ENCODE measurements around the gene ADCYAP1R1. TPM values are rescaled to one million over a fixed set of nuclear protein-coding genes. Genes with fewer than 3 reads are reported as not detected.

The ADCYAP1R1 gene
- total RNA-seq, 1 donor from 2014 or later: not detected

DNA sequence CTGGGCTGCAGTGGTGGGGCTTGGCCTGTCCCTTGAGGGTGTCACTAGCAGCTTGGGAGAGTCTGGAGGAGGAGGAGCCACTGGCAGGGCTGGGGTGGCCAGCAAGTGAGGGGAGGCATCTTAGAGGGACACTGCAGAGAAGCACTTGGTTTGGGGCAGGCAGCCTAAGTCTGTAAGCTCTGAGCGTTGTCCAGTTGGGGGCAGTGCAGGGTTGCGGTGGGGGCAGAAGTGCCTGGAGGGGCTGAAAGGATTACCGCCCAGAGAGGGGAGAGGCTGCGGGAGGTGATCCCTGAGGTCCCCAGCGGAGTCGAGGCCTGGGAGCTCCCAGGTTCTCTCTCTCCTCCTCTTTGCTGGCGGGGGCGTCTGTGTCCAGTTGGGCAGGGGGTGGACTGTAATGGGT, 7.4 kb downstream of the ADCYAP1R1 start:
- peaks cover 54% of the 10 kb centered on the region for H3K27me3 Mint-ChIP-seq
- peak; percentile 8 for TF ChIP-seq CTCF (IDR thresholded peaks at IDR 0.05; ENCODE audit: unreplicated experiment)
- H3K9me3 Mint-ChIP-seq (ENCODE audit: low read depth): no peaks in the 10 kb centered on the region
- H3K4me1 Mint-ChIP-seq (ENCODE audit: low read depth): no peaks in the 10 kb centered on the region
- no peak overlapping the region for H3K4me3 Mint-ChIP-seq (ENCODE audit: low read depth)
- no peaks in the 10 kb centered on the region for H3K36me3 Mint-ChIP-seq (ENCODE audit: insufficient read depth)
- DNase-seq (ENCODE audit: low spot score, unreplicated experiment): no peak
- H3K27ac Mint-ChIP-seq: no peak overlapping the region

DNA sequence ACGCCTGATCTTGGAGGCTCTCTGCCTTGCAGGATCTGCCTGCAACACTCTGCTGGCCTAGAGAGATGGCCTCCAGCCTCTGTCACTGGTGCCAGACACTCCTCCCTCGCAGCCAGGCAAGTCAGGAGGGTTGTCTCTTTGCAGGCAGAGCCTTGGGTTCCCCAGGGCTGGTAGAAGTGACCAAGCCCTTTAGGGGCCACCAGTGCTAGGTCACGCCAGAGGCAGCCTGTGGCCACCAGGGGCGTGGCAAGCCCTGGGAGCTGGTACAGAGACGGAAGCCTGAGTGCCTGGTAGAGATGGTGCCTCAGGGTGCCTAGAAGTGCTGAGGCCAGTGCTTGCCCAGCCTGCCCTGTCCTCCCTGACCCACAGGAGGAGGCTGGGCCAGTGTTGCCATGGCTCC, 9.1 kb downstream of the ADCYAP1R1 start:
- Mint-ChIP-seq H3K9me3 (ENCODE audit: low read depth) (no peaks in the 10 kb centered on the region), H3K27ac (no peak overlapping the region), H3K27me3 (peaks cover 49% of the 10 kb centered on the region), H3K4me3 (ENCODE audit: low read depth) (no peak overlapping the region), H3K36me3 (ENCODE audit: insufficient read depth) (no peaks in the 10 kb centered on the region), H3K4me1 (ENCODE audit: low read depth) (no peaks in the 10 kb centered on the region)
- no peak for DNase-seq (ENCODE audit: low spot score, unreplicated experiment)
- TF ChIP-seq CTCF (IDR thresholded peaks at IDR 0.05; ENCODE audit: unreplicated experiment): peak; percentile 34

DNA sequence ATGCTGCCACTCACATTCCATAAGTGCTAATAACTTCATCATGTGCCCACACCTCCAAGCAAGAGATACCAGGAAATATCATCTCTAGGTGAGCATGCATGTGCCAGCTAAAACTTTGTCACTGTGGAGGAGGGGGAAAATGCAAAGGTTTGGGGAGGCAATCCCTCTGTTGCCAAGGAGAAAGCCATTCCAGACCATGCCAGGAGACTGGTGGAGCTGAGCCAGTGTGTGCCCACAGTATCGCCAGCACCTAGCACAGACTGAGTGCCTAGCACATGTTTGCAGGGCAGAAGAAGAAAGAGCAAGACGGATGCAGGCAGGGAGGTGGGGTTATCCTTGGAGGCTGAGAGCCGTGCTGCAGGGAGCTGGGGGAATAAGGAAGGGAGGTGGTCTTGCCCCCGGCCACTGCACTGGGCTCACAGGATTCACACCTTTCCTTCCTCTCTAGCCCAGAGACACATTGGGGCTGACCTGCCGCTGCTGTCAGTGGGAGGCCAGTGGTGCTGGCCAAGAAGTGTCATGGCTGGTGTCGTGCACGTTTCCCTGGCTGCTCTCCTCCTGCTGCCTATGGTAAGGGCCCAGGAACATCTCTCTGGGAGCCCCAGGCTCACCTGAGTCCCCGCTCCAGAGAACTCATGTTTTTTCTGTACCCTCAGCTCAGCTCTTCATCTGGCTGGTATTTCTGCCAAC, 10.8 kb downstream of the ADCYAP1R1 start:
- TF ChIP-seq CTCF (IDR thresholded peaks at IDR 0.05; ENCODE audit: unreplicated experiment): no peak
- H3K4me3 Mint-ChIP-seq (ENCODE audit: low read depth): no peak overlapping the region
- peaks cover 38% of the 10 kb centered on the region for H3K27me3 Mint-ChIP-seq
- H3K27ac Mint-ChIP-seq: no peak overlapping the region
- H3K36me3 Mint-ChIP-seq (ENCODE audit: insufficient read depth): no peaks in the 10 kb centered on the region
- H3K9me3 Mint-ChIP-seq (ENCODE audit: low read depth): no peaks in the 10 kb centered on the region
- H3K4me1 Mint-ChIP-seq (ENCODE audit: low read depth): no peaks in the 10 kb centered on the region
- DNase-seq (ENCODE audit: low spot score, unreplicated experiment): no peak

DNA sequence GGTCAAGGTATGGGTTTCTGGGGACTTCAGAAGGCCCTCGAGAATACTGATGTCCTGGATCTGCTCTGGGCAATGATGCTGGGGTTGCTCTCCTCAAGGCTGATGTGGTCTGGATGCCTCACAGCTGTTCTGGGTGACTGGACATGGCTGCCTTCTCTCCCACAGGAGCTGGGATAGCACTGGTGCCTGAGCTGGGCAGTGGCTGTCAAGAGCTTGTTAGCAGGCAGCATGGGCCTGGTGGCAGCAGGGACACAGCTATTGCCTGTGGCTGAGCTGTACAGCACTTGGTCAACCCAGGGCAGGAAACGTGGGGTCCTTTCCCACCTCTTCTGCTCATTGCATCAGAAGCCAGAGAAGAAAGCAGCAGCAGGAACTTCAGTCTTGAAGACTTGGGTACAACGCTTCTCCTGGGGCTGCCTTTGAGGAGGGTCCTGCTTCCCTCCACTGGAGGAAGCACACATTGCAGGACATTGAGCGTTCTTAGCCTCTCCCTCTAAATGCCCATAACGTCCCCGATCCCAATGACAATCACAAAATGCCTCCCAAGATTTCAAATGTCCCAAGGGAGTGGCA, 13.0 kb downstream of the ADCYAP1R1 start:
- no peaks in the 10 kb centered on the region for H3K36me3 Mint-ChIP-seq (ENCODE audit: insufficient read depth)
- peak; percentile 15 for TF ChIP-seq CTCF (IDR thresholded peaks at IDR 0.05; ENCODE audit: unreplicated experiment)
- no peaks in the 10 kb centered on the region for H3K9me3 Mint-ChIP-seq (ENCODE audit: low read depth)
- no peak for DNase-seq (ENCODE audit: low spot score, unreplicated experiment)
- no peaks in the 10 kb centered on the region for H3K4me1 Mint-ChIP-seq (ENCODE audit: low read depth)
- no peak overlapping the region for H3K27ac Mint-ChIP-seq
- H3K27me3 Mint-ChIP-seq: peaks cover 24% of the 10 kb centered on the region
- no peak overlapping the region for H3K4me3 Mint-ChIP-seq (ENCODE audit: low read depth)

DNA sequence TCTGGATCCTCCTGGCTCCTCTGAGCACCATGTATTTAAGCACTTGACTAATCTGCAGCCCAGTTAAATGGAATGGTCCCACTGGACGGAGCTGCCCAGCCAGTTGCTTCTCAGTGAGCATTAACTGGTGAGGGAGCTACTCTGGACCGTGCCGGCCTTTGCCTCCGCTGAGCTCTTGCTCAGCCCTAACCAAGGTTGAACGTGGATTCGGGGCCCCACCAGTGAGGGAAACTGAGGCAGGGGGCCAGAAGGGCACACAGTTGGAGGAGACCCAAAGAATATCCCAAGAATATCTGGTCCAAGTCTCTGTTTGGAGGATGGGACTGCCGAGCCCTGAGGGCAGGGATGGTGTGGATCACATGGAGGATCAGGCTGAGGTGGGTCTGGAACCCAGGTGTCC, 13.7 kb downstream of the ADCYAP1R1 start:
- no peak for DNase-seq (ENCODE audit: low spot score, unreplicated experiment)
- no peaks in the 10 kb centered on the region for H3K9me3 Mint-ChIP-seq (ENCODE audit: low read depth)
- H3K4me3 Mint-ChIP-seq (ENCODE audit: low read depth): no peak overlapping the region
- TF ChIP-seq CTCF (IDR thresholded peaks at IDR 0.05; ENCODE audit: unreplicated experiment): no peak
- no peak overlapping the region for H3K27ac Mint-ChIP-seq
- H3K36me3 Mint-ChIP-seq (ENCODE audit: insufficient read depth): no peaks in the 10 kb centered on the region
- peaks cover 22% of the 10 kb centered on the region for H3K27me3 Mint-ChIP-seq
- H3K4me1 Mint-ChIP-seq (ENCODE audit: low read depth): no peaks in the 10 kb centered on the region
